ENCODE measurements around the gene BCL7A. TPM values are rescaled to one million over a fixed set of nuclear protein-coding genes. Genes with fewer than 3 reads are reported as not detected.

The BCL7A gene
- total and polyA plus RNA-seq, 2 donors (not counting 1 experiment from before 2014, with no cell fraction given) = 71.0 to 75.9 TPM

DNA sequence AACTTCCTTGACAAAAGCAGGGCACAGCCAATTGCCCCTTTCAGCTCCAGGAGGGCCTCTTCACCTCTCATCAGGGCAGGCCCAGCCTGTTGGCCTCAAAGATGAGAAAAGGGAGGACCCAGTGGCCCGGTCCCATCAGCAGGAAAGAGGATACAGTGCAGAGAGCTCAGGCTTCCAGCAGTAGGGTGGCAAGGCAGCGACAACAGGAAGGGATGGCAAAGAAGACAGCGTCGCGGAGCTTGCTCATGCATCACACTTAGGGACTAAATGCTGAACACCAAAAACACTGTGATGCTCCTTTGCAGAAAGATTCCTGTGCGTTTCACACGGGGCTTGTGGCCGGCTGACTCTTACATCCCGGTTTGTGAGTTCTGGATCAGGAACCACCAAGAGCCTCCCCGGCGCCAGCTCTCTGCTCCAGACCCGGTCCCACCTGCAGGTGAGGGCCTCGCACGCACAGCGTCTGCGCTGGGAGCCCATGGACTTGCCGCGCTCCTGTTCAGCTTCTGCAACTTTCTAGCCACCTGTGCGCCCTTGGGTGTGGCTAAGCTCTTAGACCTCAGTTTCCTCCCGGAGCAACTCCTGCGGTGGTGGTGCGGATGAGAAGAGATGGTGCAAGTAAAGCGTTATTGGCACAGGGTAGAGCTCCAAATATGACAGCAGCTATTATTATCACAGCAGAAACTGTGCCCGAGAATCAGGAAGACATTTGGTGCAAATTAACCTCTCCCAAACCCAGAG, 15.3 kb upstream of the BCL7A start:
- Histone ChIP-seq H3K79me2 (ENCODE audit: control insufficient read depth, insufficient read depth, low read length) (peaks cover 22% of the 10 kb centered on the region), H3K27me3 (replicated peaks in 1 of 4; ENCODE audit: control extremely low read depth in 1 of 4, control insufficient read depth in 3 of 4, insufficient read depth in 4 of 4, low read length in 3 of 4) (no peaks in the 10 kb centered on the region), H3K9ac (ENCODE audit: low read length) (peak overlapping the region; percentile 49), H3K36me3 (replicated peaks in 1 of 2; ENCODE audit: control extremely low read depth in 1 of 2, control insufficient read depth in 1 of 2, extremely low read depth in 1 of 2, insufficient read depth in 2 of 2, low read length in 1 of 2) (no peaks in the 10 kb centered on the region), H3K9me3 (ENCODE audit: control extremely low read depth in 1 of 3, control insufficient read depth in 2 of 3, insufficient read depth in 1 of 3, low read length in 2 of 3) (no peaks in the 10 kb centered on the region), H4K20me1 (ENCODE audit: control insufficient read depth, insufficient read depth, low read length, poor library complexity, severe bottlenecking) (no peaks in the 10 kb centered on the region), H3K4me3 (ENCODE audit: control extremely low read depth in 1 of 5, extremely low read depth in 1 of 5, insufficient read depth in 1 of 5, low read depth in 2 of 5, low read length in 4 of 5) (peak overlapping the region in 3 of 5 experiments; percentile 10 to 31 (median 17)), H2AFZ (ENCODE audit: insufficient read depth, low read depth, low read length, poor library complexity, severe bottlenecking) (peak overlapping the region; percentile 67), H3K4me2 (replicated peaks; ENCODE audit: low read depth, low read length, poor library complexity, severe bottlenecking) (peak overlapping the region; percentile 80), H3K4me1 (ENCODE audit: control insufficient read depth in 2 of 2, insufficient read depth in 2 of 2, low read length in 2 of 2) (peaks cover 77 to 86% of the 10 kb centered on the region in 2 donors), H3K27ac (ENCODE audit: low read length in 2 of 2) (peak overlapping the region; percentile 5 to 51)
- intact Hi-C loops (cut with micrococcal nuclease) = no loop called here
- TF ChIP-seq, protein P1, sequence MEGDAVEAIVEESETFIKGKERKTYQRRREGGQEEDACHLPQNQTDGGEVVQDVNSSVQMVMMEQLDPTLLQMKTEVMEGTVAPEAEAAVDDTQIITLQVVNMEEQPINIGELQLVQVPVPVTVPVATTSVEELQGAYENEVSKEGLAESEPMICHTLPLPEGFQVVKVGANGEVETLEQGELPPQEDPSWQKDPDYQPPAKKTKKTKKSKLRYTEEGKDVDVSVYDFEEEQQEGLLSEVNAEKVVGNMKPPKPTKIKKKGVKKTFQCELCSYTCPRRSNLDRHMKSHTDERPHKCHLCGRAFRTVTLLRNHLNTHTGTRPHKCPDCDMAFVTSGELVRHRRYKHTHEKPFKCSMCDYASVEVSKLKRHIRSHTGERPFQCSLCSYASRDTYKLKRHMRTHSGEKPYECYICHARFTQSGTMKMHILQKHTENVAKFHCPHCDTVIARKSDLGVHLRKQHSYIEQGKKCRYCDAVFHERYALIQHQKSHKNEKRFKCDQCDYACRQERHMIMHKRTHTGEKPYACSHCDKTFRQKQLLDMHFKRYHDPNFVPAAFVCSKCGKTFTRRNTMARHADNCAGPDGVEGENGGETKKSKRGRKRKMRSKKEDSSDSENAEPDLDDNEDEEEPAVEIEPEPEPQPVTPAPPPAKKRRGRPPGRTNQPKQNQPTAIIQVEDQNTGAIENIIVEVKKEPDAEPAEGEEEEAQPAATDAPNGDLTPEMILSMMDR (IDR thresholded peaks at IDR 0.05) = no peak
- TF ChIP-seq EZH2 (IDR thresholded peaks at IDR 0.05; ENCODE audit: borderline replicate concordance, insufficient read depth, low read depth, low read length, poor library complexity, severe bottlenecking) = no peak
- WGBS (ENCODE audit: insufficient coverage) = 17% methylated on average over 19 of the region's 24 CpGs
- Mint-ChIP-seq H3K27me3 (no peaks in the 10 kb centered on the region), H3K9me3 (ENCODE audit: insufficient read depth) (no peaks in the 10 kb centered on the region), H3K27ac (peak overlapping the region; percentile 88), H3K4me1 (peaks cover 81% of the 10 kb centered on the region), H3K4me3 (peak overlapping the region; percentile 78)
- DNase-seq (peak; percentile 48), ATAC-seq (ENCODE audit: low read depth) (no peak)
- POLR2A ChIA-PET = interaction anchor here (0.7 to 4.8 kb wide), 11 partner anchors 9 to 629 kb away, joined by 3 to 48 read pairs (median 5); partner anchors contain the start of genes BCL7A and CFAP251
- CTCF ChIA-PET = interaction anchor here (0.7 to 3.4 kb wide), 11 partner anchors 14 to 88 kb away, joined by 3 to 24 read pairs (median 4); partner anchors contain the start of genes BCL7A and CFAP251

DNA sequence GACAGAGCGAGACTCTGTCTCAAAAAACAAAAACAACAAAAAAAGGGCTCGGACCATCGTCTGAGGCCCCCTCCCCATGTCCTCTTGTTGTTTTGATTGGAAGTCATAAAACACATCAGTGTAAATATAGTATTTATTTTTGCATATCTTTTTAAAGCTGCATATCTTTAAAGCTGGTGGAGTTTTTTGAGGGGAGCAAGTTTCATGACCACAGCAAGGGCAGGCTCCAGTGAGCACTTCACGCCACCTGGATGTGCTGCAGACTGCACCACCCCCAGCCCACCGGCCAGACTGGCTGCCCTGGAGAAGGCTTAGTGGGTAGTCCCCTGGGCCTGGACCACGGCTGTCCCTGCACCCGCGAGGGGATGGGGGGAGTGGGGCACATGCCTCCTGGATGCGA, 11.9 kb upstream of the BCL7A start:
- H3K9me3 ChIP-seq (ENCODE audit: control extremely low read depth in 1 of 3, control insufficient read depth in 2 of 3, insufficient read depth in 1 of 3, low read length in 2 of 3) = no peaks in the 10 kb centered on the region
- no peak overlapping the region for H3K27ac ChIP-seq (ENCODE audit: low read length in 2 of 2)
- peak overlapping the region; percentile 61 for H3K4me2 ChIP-seq (replicated peaks; ENCODE audit: low read depth, low read length, poor library complexity, severe bottlenecking)
- peak overlapping the region; percentile 45 for H3K4me3 Mint-ChIP-seq
- no peaks in the 10 kb centered on the region for H3K36me3 ChIP-seq (replicated peaks in 1 of 2; ENCODE audit: control extremely low read depth in 1 of 2, control insufficient read depth in 1 of 2, extremely low read depth in 1 of 2, insufficient read depth in 2 of 2, low read length in 1 of 2)
- ChIA-PET CTCF (interaction anchor here (0.7 to 1.9 kb wide), 2 partner anchors 18 to 77 kb away, joined by 3 to 5 read pairs; no protein-coding TSS in a partner anchor), POLR2A (interaction anchor here (0.6 to 1.4 kb wide), 7 partner anchors 9 to 41 kb away, joined by 3 to 5 read pairs (median 3); partner anchors contain the start of gene BCL7A)
- H3K4me1 ChIP-seq (ENCODE audit: control insufficient read depth in 2 of 2, insufficient read depth in 2 of 2, low read length in 2 of 2) = peaks cover 57 to 65% of the 10 kb centered on the region in 2 donors
- peaks cover 24% of the 10 kb centered on the region for H3K79me2 ChIP-seq (ENCODE audit: control insufficient read depth, insufficient read depth, low read length)
- H3K4me1 Mint-ChIP-seq = peaks cover 59% of the 10 kb centered on the region
- H3K27me3 ChIP-seq (replicated peaks in 1 of 4; ENCODE audit: control extremely low read depth in 1 of 4, control insufficient read depth in 3 of 4, insufficient read depth in 4 of 4, low read length in 3 of 4) = no peaks in the 10 kb centered on the region
- H4K20me1 ChIP-seq (ENCODE audit: control insufficient read depth, insufficient read depth, low read length, poor library complexity, severe bottlenecking) = no peaks in the 10 kb centered on the region
- H3K27me3 Mint-ChIP-seq = no peaks in the 10 kb centered on the region
- TF ChIP-seq, protein P1 (IDR thresholded peaks at IDR 0.05) = no peak
- no peak for TF ChIP-seq EZH2 (IDR thresholded peaks at IDR 0.05; ENCODE audit: borderline replicate concordance, insufficient read depth, low read depth, low read length, poor library complexity, severe bottlenecking)
- intact Hi-C loops (cut with micrococcal nuclease) = no loop called here
- H3K4me3 ChIP-seq (ENCODE audit: control extremely low read depth in 1 of 5, extremely low read depth in 1 of 5, insufficient read depth in 1 of 5, low read depth in 2 of 5, low read length in 4 of 5) = peak overlapping the region in 1 of 5 experiments; percentile 33
- no peak overlapping the region for H2AFZ ChIP-seq (ENCODE audit: insufficient read depth, low read depth, low read length, poor library complexity, severe bottlenecking)
- 15% methylated on average over 3 of the region's 9 CpGs for WGBS (ENCODE audit: insufficient coverage)
- no peak overlapping the region for H3K9ac ChIP-seq (ENCODE audit: low read length)
- ATAC-seq (ENCODE audit: low read depth) = peak; percentile 46
- peak; percentile 39 for DNase-seq
- peak overlapping the region; percentile 67 for H3K27ac Mint-ChIP-seq
- H3K9me3 Mint-ChIP-seq (ENCODE audit: insufficient read depth) = no peaks in the 10 kb centered on the region

Data from B cell (primary cell).